OCI-M2 (cell line): Measurements from ENCODE around the gene FGF5.
"Not testable (repeated sequence)": the region's sequence is repeated elsewhere in the genome, so short reads cannot be mapped to it uniquely, and the experiment has no call there.

Source experiments
- DNase-seq: peaks from one replicate; lab custom pipeline; 2025; ENCODE audit not compliant: unreplicated experiment; lab: John Stamatoyannopoulos, UW

Gene FGF5

DNA sequence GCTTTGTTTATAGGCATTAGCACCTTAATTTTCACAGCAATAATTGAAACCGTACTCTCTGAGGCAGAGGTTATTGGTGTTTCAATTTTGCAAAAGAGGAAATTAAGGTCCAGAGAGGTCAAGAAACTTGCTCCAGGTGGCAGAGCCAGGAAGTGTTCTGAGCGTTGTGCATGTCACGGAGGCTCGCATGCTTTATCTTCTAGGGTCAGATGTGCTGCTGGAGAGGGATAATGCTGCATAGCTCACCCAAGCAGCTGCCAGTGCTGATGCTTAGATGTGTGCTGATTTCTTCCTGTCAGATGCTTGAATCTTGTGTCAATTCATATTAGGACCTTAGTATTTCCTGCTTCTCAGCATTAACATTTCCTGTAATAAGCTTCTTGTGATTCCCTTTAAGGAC lies 13.0 kb upstream of the FGF5 start:
- DNase-seq: no peak

DNA sequence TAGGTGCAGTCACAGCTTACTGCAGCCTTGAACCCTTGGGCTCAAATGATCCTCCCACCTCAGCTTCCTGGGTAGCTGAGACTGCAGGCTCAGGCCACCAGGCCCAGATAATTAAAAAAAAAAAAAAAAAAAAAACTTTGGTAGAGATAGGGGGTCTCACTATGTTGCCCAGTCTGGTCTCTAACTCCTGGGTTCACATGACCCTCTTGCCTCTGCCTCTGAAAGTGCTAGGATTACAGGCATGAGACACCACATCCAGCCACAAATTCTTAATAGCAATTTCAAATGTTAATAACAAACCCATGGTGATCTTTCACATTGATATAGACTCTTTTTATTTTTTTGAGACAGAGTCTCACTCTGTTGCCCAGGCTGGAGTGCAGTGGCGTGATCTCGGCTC lies 12.3 kb upstream of the FGF5 start:
- no peak for DNase-seq

GRCh38 chr4:80255329-80256095 lies 11.0 kb upstream of the FGF5 start:
- DNase-seq: no peak

DNA sequence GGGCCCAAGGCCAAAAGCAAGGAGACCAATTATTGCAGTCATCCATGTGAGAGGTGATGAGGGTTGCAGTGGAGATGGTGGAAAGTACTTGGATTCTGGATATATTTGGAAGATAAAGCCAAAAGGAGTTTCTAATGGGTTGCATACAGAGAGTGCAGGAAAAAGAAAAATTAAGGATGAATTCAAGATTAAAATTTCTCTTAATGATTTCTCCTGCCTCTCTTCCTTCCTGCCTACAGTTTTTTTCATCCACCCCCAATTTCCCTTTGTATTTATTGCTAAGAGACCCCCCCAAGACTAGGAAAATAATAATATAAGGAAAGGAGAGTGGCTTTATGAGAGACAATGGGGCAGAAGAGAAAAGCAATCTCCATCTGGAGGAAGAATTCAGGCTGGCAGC lies 8.6 kb upstream of the FGF5 start:
- DNase-seq: no peak

GRCh38 chr4:80259012-80259411 lies 7.5 kb upstream of the FGF5 start:
- DNase-seq: no peak

GRCh38 chr4:80259817-80260216 lies 6.6 kb upstream of the FGF5 start:
- DNase-seq: no peak

GRCh38 chr4:80261989-80262600 lies 4.4 kb upstream of the FGF5 start:
- no peak for DNase-seq

- DNase-seq: no peak
Measured at GRCh38 chr4:80263541-80264351, 2.7 kb upstream of the FGF5 start.

GRCh38 chr4:80264352-80264647 lies 2.2 kb upstream of the FGF5 start:
- no peak for DNase-seq

- no peak for DNase-seq
Measured at GRCh38 chr4:80264825-80265224, 1.6 kb upstream of the FGF5 start.

DNA sequence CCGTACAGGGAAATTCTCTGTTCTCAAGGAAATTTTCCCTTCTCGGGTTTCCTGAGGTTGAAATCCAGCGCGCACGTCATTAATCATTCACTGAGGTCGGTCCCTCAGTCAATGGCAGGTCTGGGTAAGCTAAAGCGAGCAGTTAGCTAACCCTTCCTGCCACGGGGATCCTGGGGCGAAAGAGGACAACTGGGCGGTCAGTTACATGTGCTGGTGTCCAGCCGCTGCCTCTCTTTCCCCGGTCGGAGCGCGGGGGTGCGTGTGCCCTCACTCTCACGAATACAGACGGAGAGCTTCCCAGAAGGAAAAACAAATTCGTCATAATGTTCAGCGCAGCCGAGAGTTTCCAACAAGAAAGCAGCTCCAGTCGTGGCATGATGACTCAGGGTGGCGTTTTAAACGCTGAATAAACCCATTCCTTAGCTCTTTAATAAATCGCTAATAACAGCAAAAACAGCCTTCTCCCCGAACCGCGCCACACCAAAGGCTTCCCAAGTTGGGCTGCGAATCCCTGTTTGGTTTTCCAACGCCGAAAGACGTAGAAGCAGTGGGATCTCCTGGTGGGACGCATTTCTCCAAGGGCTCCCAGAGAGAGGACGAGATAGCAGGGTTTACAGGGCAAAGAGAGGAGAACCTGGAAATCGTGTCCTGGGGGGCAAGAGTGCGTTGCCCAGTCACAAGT lies 752 bp upstream of the FGF5 start:
- no peak for DNase-seq

DNA sequence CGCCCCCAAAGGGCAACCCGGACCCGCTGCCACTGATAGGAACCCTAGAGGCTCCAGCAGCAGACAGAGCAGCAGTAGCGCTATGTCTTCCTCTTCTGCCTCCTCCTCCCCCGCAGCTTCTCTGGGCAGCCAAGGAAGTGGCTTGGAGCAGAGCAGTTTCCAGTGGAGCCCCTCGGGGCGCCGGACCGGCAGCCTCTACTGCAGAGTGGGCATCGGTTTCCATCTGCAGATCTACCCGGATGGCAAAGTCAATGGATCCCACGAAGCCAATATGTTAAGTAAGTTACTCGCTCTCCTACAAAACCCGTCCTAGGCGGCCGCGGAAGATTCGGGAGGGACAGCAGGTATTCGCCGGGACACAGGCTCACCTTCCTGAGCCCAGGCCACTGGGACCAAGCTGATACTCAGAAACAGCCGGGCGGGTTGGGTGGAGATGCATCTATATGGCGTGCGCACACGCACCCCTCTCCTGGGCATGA lies 477 bp downstream of the FGF5 start:
- no peak for DNase-seq

DNA sequence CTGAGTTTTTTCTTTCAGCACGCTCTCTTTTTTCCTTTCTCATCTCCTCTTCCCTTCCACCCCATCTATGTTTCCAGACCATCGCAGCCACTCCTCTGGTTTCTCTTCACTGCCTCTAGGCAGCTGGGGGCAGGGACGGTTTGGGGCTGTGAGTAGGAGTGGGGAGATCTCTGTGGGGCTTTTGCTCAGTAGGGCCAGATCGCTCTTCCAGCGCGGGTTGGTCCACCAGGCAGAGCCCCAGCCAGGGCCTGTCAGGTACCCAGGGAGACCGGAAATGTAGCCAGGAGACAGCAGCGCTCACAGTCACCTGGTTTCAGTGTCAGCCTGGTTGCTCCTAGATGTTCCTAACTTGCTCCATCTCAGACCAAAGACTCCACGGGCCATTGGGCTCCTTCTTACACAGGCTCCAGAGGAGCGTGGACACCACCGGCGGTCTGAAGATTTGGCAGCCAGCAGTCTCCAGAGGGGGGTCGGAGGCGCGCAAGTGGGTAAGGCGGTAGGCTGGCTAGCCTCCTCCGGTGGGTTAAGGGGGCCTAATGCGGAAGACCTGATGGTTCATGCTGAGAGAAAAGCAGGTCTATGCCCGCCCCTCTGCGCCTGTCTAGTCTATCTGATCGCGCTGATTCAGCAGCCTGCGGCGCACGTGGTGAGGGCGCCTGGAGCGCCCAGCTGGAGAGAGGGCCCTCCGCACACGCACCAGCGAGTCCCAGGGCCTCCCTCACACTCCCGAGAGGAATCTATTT lies 1.8 kb downstream of the FGF5 start:
- DNase-seq: no peak

GRCh38 chr4:80268936-80269335 lies 2.5 kb downstream of the FGF5 start:
- DNase-seq: no peak

- DNase-seq: no peak
Measured at GRCh38 chr4:80270321-80270720, 3.9 kb downstream of the FGF5 start.

GRCh38 chr4:80270868-80271267 lies 4.4 kb downstream of the FGF5 start:
- no peak for DNase-seq

- no peak for DNase-seq
Measured at GRCh38 chr4:80271801-80272200, 5.3 kb downstream of the FGF5 start.

- DNase-seq: no peak
Measured at GRCh38 chr4:80276931-80277330, 10.5 kb downstream of the FGF5 start.

DNA sequence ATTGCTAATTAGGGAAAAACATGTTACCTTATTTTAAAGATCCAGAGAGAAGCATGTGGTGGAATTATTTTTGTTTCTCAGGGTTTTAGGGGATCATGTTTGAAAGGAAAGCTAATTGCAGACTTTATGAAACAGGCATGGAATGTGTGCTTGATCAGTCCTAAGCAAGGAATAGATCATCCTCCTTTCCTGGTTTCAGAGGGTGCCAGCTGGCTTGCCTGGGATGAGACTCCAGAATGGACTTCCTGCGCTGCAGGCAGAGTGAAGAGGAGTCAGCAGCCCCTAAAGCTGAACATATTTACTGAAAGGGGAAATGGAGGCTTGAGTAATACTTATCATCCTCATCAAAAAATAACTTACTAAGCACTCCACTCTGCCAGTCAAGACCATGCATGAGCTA lies 13.3 kb downstream of the FGF5 start:
- DNase-seq: no peak

- DNase-seq: no peak
Measured at GRCh38 chr4:80286451-80286850, 20.0 kb downstream of the FGF5 start.

DNA sequence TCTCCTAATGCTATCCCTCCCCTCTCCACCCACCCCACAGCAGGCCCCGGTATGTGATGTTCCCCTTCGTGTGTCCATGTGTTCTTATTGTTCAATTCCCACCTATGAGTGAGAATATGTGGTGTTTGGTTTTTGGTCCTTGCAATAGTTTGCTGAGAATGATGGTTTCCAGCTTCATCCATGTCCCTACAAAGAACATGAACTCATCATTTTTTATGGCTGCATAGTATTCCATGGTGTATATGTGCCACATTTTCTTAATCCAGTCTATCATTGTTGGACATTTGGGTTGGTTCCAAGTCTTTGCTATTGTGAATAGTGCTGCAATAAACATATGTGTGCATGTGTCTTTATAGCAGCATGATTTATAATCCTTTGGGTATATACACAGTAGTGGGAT lies 24.2 kb downstream of the FGF5 start:
- not testable (repeated sequence) for DNase-seq
